ENCODE results near the gene DAP.
"Not testable (repeated sequence)": the region's sequence is repeated elsewhere in the genome, so short reads cannot be mapped to it uniquely, and the experiment has no call there.

DAP gene

GRCh38 chr5:10734037-10734709 is 26.9 kb downstream of the DAP start:
- no peak for DNase-seq (ENCODE audit: low spot score)

- DNase-seq (ENCODE audit: low spot score) = no peak
Observed at GRCh38 chr5:10733426-10733825, 27.6 kb downstream of the DAP start.

- no peak for DNase-seq (ENCODE audit: low spot score)
Observed at GRCh38 chr5:10731913-10732312, 29.1 kb downstream of the DAP start.

GRCh38 chr5:10730043-10730351 is 31.0 kb downstream of the DAP start:
- no peak for DNase-seq (ENCODE audit: low spot score)

- no peak for DNase-seq (ENCODE audit: low spot score)
Observed at GRCh38 chr5:10729320-10730042, 31.6 kb downstream of the DAP start.

- DNase-seq (ENCODE audit: low spot score) = no peak
Observed at GRCh38 chr5:10728679-10729078, 32.4 kb downstream of the DAP start.

- DNase-seq (ENCODE audit: low spot score) = no peak
Observed at GRCh38 chr5:10727861-10728260, 33.2 kb downstream of the DAP start.

- DNase-seq (ENCODE audit: low spot score) = no peak
Observed at GRCh38 chr5:10726913-10727517, 34.0 kb downstream of the DAP start.

GRCh38 chr5:10726179-10726912 is 34.7 kb downstream of the DAP start:
- DNase-seq (ENCODE audit: low spot score) = no peak

- DNase-seq (ENCODE audit: low spot score) = no peak
Observed at GRCh38 chr5:10725636-10726035, 35.4 kb downstream of the DAP start.

GRCh38 chr5:10724781-10725507 is 36.1 kb downstream of the DAP start:
- DNase-seq (ENCODE audit: low spot score) = no peak

- no peak for DNase-seq (ENCODE audit: low spot score)
Observed at GRCh38 chr5:10723514-10723913, 37.5 kb downstream of the DAP start.

GRCh38 chr5:10720766-10721165 is 40.3 kb downstream of the DAP start:
- not testable (repeated sequence) for DNase-seq (ENCODE audit: low spot score)

GRCh38 chr5:10719965-10720364 is 41.1 kb downstream of the DAP start:
- DNase-seq (ENCODE audit: low spot score) = no peak

- not testable (repeated sequence) for DNase-seq (ENCODE audit: low spot score)
Observed at GRCh38 chr5:10718617-10719016, 42.4 kb downstream of the DAP start.

GRCh38 chr5:10716825-10717224 is 44.2 kb downstream of the DAP start:
- not testable (repeated sequence) for DNase-seq (ENCODE audit: low spot score)

- DNase-seq (ENCODE audit: low spot score) = no peak
Observed at GRCh38 chr5:10715605-10716290, 45.3 kb downstream of the DAP start.

GRCh38 chr5:10712574-10713366 is 48.3 kb downstream of the DAP start:
- no peak for DNase-seq (ENCODE audit: low spot score)

- DNase-seq (ENCODE audit: low spot score) = no peak
Observed at GRCh38 chr5:10711562-10711961, 49.5 kb downstream of the DAP start.

GRCh38 chr5:10710513-10711128 is 50.4 kb downstream of the DAP start:
- DNase-seq (ENCODE audit: low spot score) = no peak

Data from iPS-NIHi11 (cell line).